G401 (cell line): ENCODE measurements around the gene XDH. TPM values are rescaled to one million over a fixed set of nuclear protein-coding genes. Genes with fewer than 3 reads are reported as not detected.

Experiments used
- DNase-seq: peaks from one replicate; pipeline ENCODE4 v3.0.0-alpha.2; 2015; ENCODE audit warnings: low spot score
- in situ Hi-C: cut with HindIII; loops from 2 replicates; pipeline ENCODE4 v1.10.0; 2016; ENCODE audit warnings: low sequenced_read_pairs, mixed read lengths
- total RNA-seq: library from RNA; depleted of rRNA; stranded (reverse); fragments of >200 nt; shearing (Covaris generic); gene quantifications from 2 replicates; pipeline ENCODE4 v1.2.3, GENCODE V29; 2014; rRNA removed

XDH gene
- not detected in 2 replicates for total RNA-seq

DNA sequence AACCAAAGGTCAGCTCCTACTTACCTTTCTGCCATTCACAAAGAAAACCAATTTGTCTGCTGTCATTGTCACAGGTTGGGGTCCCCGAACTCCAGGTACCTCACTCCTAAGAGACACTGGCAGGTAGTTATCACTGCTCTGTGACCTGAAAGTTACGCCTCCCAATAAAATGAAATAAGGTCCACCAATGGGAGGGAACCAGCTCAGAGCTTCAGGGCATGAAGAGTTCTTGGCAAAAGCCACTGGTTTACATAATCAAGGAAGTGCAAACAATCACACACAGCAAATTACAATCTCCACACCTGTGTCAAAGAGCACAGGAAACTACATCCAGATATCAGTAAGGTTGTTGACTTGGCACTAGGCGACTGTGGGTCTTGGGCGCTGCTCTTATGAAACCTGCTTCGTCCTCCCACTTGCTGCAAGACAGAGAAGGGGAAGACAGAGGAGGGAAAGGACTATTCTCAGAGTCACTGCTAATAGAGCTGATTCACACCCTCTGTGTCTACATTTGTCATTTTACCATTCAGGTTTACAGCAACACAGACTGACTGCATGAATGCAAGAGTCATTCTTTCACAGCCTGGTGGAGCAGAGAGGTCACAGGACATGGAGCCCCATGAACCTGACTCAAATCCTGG, at the start of gene XDH:
Gene XDH (minus strand): TSS at position 142 of the 641 bp plus-strand sequence. CDS start 76 bp downstream, at position 66.
- in situ Hi-C loops, result no loop called here

DNA sequence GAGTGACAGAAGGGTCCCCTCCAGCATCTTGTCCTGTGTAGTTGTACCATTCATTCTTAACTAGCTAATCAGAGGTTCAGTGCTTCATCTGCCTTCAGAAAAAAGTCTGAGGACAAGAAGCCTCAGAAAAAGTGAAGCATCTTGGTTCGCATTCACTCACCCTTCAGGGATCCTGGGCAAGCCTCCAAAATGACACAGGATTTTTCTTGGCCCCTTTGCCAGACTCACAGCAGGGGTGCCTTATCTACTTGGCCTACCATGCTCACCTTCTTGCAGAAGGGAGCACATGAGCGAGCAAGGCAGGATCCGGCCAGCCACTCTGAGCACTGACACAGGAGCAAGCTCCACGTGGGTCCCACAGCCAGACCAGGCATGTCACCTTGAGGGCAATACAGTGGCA, 43.1 kb upstream of the XDH start:
- DNase-seq, result no peak
- in situ Hi-C loops, result no loop called here

More for the DNA sequence above, at the start of gene XDH:
- DNase-seq, result no peak

DNA sequence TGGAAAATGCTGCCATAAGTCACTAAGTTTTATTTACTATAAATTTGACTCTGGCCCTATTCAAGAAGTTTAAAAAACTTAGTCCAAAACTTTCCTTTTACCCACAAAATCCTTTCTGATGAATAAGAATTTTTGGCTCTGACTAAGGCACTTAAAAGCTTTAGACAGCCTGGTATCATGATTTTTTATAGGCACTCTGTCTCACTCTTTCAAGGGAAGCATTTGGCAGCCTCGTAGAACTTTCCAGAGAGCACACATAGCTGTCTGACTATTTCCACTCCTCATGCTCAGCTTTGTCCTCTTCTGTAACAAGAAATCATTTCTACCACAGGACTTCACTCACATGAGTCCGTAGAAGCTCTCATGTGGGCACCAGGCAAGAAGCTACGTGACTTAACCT, 32.3 kb upstream of the XDH start:
- in situ Hi-C loops, result no loop called here
- no peak for DNase-seq

DNA sequence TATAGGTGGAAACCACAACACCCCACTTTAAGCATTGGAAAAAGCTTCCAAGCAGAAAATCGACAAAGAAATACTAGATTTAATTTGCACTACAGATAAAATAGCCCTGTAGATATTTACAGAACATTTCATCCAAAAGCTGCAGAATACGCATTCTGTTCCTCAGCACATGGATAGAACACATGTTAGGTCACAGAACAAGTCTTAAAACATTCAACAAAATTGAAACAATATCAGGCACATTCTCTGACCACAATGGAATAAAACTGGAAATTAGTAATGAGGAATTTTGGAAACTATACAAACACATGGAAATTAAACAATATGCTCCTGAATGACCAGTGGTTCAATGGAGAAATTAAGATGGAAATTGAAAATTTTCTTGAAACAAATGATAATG, 27.8 kb upstream of the XDH start:
- no peak for DNase-seq
- in situ Hi-C loops, result no loop called here

DNA sequence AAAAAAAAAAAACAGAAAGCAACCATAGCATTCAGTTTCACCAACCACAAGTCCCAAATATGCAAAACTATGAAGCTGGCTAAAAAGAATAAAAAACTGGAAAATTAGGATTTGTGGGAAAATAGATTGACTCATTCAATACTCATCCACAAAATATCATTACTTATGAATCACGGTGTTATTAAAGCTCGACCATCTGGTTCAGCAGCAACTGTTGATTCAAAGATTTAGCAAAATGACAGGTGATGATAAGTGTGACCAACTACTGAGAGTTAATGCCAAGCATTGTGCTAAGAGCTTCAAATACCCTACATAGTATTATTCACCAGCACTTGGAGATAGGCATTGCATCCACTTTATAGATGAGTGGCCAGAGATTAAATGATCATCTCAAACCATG, 26.2 kb upstream of the XDH start:
- in situ Hi-C loops, result no loop called here
- no peak for DNase-seq

DNA sequence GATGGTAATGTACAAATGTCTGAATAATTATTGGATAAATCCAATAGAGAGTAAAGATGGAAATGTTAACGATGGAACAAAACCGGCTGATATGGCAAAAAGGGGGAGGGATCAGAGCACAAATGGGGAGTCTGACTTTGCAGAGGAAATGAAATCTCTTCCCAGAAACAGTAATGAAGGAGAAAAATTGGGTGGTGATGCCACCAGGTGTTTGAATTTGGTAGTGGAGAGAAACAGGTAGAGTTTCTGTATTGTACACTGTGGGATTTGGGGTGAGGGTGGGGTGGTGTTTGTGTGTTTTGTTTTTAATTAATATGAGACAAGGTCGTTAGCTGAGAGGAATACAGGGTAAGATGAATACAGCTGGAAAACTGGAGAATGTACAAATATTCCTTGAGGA, 20.4 kb upstream of the XDH start:
- in situ Hi-C loops, result no loop called here
- DNase-seq, result no peak

DNA sequence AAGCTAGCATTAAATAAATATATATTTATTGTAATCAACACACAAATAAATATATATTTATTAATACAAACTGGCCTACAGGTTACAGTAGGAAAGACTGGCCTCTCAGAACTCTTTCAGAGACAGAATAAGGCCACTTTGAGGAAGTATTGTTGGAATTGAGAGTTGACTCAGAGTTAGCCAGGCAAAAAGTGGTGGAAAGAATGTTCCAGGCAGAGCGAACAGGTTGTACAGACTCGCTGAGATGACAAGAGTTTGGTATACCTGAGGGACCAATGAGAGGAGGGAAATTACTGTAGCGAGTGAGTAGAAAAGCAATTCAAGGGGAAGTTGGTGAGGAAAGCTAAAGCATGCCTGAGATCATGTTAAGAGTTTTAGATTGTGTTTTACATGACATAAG, 19.0 kb upstream of the XDH start:
- in situ Hi-C loops, result no loop called here
- no peak for DNase-seq

DNA sequence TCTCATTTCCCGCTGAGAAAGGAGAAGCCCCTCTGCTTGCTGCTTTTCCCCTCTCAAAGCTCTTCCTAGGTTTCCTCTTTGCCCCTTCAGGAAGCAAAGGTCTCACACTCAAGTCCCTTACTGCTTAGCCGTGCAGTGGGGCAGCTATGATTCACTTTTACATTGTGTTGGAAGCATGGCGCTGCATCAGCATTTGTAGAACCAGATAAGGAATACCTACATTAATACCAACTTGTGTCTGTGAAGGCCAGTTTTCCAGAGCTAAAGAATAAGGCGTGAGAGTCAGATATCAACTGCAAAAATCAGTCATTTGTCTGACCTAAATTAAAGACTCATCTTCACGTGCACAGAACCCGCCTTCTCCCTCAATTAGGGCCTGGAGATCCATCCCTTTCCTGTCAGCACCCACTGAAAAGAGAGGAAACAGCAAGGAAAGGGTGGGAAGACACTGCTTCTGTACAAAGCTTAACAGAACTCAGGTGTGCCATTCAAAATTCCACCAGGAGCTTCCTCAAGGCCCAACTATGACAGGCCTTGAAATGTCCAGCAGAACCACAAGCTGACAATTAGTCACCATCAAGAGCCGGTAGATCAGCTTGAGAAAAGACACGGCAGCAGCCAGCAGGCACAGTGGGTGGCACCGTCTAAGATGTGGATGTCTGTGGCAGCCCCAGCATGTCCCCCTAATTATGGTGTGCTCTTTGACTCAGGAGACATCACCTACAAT, 16.1 kb upstream of the XDH start:
- no peak for DNase-seq
- in situ Hi-C loops, result no loop called here

DNA sequence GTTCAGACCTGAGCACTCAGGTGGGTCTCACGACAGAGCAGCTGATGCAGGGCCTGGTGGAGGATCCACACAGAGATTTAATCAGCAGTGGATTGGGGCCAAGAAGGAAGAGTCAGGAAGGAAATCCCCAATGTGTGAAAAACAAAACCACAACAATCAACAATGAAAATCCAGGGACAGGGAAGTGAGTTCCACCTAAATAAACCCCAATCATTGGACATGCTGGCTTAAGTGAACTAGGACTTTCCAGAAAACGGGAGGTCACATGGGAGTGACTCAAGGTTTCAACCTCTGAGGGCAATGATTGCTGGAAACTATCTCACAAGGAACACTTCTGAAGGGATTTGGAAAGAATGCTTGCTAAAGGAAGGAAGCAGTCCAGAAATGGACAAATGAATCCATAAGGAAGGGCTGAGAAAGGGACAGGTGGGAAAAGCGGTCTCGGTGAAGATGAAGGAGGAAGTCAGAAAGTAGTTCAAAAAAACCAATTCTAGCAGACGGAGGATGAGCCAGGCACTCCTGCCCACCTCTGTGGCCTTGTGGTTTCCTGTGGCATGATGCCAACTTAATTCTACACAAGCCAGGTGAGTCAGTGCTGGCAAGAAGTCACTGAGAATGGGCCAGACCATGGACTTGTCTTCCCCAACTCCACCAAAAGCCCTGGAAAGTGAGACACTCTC, 15.4 kb upstream of the XDH start:
- no peak for DNase-seq
- in situ Hi-C loops, result no loop called here

DNA sequence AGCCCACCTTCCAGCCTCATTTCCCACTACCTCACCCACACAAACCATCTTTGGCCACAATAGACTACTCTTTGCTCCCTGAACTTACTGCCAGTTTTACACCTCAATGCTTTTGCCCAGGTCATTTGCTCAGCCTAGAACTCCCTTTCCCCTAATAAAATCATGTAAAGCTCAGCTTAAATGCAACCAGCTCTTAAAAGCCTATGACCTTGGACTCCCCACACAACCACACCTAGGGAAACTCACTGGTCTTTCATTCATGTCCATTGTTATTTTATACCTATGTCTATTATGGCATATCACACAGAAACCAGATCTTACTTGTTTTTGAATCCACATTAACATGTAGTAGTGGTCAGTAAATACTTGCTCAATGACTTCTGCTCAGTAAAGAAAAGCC, 14.5 kb upstream of the XDH start:
- no peak for DNase-seq
- in situ Hi-C loops, result no loop called here

DNA sequence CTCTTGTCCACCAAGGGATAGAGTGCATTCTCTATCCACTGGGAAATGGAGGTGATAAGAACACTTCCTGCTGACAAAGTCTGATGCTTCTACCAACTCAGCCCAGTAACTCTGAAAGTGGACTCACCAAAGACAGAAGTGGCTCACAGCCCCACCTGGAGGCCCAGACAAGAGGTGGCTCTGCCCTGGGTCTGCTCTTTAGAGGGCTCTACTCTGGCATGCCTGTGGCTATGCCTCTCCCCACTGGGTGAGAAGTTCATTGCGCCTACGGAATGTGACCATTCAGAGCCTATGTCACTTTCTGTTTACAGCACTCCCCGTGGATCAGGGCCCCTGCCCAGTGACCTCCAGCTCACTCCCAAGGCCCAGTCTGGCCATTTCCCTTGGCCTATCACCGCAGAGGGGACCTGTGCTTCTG, 13.5 kb upstream of the XDH start:
- in situ Hi-C loops, result no loop called here
- DNase-seq, result no peak

DNA sequence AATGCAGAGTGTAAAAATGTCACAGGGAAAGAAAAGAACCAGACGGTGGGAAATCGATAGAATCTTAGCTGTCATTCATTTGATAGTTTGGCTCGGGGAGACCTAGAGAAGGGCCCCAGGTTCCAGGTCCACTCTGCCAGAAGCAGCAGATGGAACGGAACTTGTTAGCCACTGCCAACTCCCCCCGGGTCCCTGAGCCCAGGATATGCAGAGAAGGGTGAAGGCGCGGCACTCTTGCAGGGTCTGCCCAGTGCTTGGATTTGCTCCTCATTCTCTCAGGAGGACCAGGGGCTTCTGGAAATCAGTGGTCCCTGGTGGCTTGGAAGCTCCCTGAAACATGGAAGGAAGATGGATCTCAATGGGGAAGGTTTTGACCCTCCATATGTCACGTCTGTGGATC, 11.6 kb upstream of the XDH start:
- DNase-seq, result no peak
- in situ Hi-C loops, result no loop called here

DNA sequence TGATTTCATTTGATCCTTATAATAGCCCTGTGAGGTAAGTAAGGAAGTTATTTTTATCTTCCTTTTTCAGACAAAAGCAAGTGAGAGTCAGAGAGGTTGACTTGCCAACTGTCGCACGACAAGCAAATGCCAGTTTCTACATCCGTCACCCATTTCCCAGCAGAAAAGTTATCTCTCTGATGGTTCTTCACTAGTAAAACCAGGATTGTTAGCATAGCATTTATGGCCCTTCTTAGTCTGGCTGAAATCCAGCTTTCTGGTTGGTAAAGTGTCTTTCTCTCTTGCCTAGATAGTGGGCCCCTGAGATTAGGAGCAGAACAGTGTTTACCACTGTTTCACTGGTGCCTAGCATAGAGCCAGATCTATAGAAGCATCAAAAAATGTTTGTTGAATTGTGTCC, 7.1 kb upstream of the XDH start:
- in situ Hi-C loops, result no loop called here

DNA sequence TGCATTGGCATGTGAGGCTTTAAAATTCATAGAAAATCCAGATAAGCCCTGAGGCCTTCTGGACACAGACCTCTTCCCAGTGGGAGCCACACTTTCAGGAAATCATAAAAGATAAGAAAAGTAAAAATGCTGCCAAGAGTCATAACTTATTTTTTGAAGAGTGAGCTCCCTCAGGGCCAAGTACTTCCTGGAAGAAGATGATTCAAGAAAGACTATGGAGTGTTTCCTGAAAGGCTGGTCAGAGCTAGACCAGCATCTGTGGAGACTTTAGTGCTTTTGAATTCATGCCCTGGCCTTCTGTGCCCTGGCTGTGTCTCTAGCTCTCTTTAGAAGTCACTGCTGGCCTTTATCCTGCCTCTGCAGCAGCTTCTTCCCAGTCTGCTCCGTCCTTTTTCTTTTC, 6.4 kb upstream of the XDH start:
- DNase-seq, result no peak
- in situ Hi-C loops, result no loop called here

More for the DNA sequence above, 7.1 kb upstream of the XDH start:
- no peak for DNase-seq

DNA sequence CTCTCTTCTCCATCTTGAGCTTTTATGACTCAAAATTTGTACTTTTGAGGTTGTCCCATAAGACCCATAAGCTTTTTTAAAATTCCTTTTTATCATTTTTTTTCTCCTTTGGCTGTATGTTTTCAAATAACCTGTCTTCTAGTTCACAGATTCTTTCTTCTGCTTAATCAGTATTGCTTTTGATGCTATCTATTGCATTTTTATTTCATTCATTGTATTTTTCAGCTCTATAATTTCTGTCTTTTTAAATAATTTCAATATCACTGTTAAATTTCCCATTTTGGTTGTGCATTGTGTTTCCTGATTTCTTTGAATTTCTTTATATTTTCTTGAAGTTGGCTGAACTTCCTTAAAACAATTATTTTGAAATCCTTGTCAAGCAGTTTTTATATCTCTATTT, 4.8 kb upstream of the XDH start:
- no peak for DNase-seq
- in situ Hi-C loops, result no loop called here

DNA sequence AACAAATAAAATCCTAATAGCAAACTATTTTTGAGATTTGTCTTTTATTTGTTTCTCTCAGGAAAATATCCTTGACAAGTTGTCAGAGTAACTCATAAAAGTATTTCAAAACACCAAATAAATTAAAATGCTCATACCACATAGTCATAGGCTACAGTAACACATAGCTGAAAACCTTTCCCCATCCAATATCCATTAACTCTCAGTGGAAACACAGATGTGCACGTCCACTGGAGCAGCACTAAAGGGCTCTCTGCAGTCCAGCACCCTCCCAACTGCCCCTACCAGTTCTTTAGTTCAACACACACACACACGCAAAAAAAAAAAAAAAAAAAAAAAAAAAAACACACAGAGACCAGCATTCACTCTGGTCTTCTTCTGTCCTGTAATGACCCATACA, 879 bp upstream of the XDH start:
- no peak for DNase-seq
- in situ Hi-C loops, result no loop called here

DNA sequence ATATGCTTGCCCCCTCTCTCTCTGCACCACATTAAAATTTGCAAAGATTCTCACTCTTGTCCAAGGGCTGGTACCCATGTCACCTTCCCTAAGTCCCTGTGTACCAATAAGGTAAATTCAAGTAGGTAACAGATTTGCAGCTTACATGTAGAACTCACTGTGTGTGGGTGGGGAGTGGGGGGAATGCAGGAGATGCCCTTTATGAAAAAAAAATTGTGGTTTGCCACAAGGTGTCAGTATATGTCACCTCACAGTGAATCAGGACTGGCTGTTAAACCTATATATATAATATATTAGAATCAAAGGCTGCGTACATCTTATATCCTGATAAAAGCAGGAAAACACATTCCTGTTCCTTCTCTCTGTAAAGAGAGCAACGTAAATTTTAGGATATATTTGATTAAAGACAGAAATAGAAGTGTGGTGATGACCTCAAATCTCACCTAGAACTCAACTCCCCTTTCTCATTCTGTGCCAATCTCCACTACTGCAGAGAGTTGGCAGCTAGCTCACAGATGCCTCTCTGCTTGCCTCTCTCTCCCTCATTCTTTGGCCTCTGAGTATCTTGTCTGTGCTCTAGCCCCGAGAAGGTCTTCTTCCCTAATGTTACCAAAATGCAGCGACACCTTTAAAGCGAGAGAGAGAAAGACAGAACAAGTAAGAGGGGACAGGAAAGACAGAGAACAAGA, 536 bp downstream of the XDH start:
- DNase-seq, result no peak
- in situ Hi-C loops, result no loop called here

DNA sequence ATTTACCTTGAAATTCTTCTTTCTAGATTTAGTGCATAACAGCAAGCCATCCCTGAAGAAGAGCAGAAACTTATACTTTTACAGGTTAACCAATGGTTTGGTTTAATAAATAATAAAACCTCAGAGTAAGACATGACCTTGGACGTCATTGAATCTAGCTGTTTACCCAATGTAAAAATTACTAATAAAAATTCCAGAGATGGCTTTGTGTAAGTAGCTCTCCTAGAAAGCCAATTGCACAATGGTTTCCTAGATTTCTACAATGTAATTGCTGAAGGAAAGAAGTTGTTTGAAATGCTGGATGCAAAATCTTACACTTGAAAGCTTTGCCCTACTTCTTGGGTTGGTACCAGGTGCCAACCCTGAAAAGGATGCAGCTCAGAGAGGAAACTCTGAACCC, 1.5 kb downstream of the XDH start:
- DNase-seq, result no peak
- in situ Hi-C loops, result no loop called here

DNA sequence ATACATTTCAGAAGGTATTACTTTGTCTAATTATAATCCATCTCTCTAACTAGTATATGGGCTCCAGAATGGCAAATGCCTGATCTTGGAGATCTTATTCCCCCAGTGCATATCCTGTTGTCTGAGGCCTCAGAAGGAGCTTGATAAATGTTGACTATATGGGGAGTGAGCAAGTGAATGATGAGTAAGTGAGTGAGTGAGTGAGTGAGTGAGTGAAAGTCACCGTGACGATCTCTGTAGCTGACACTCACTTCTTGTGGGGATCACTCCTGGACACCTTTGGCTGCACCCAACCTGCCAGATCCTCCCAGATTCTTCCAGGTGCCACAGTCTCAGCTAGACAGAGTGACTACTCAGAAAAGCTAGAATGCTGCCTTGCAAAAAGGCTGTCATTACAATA, 2.8 kb downstream of the XDH start:
- no peak for DNase-seq

More for the DNA sequence above, 2.8 kb downstream of the XDH start:
- in situ Hi-C loops, result no loop called here
